OCI-LY7 (cell line): ENCODE data around the gene HABP4. TPM values are rescaled to one million over a fixed set of nuclear protein-coding genes. Genes with fewer than 3 reads are reported as not detected.
A peak's percentile ranks its signal among the peaks of the same experiment; 100 is the strongest.

Experiments
- BruUV-seq: library from RNA; stranded (reverse); fragments of 400-500 nt; replicated peaks from 2 replicates; lab custom pipeline; 2021; lab: Mats Ljungman, UMichigan
- CTCF ChIA-PET: fragments of 300-600 bp; sonication (Branson Sonifier 250); formaldehyde crosslinking; loops from one replicate; lab custom pipeline; 2022; ENCODE audit warnings: antibody characterized with exemption; ENCODE audit not compliant: unreplicated experiment; lab: Charles Lee
- POLR2A ChIA-PET: fragments of 300-600 bp; sonication (Branson Sonifier 250); formaldehyde crosslinking; loops from one replicate; lab custom pipeline; 2022; ENCODE audit warnings: antibody characterized with exemption; lab: Charles Lee
- DNase-seq: peaks from one replicate; pipeline ENCODE4 v3.0.0-alpha.2; 2015; ENCODE audit warnings: low spot score
- H2AFZ ChIP-seq: fragments of 200-600 bp; sonication (generic), shearing (Covaris generic); 2 replicates; pipeline ENCODE4 v1.6.1; 2014; ENCODE audit warnings: mild to moderate bottlenecking, antibody characterized with exemption, low read length, moderate library complexity
- H3K27ac ChIP-seq: fragments of 200-600 bp; sonication (generic); 2 replicates; pipeline ENCODE4 v1.5.1; 2014; ENCODE audit warnings: mixed run types, low read depth, mild to moderate bottlenecking, moderate library complexity, low read length, inconsistent platforms; ENCODE audit not compliant: poor library complexity, severe bottlenecking
- H3K36me3 ChIP-seq: fragments of 200-600 bp; sonication (generic); 2 replicates; pipeline ENCODE4 v1.6.1; 2014; ENCODE audit warnings: mild to moderate bottlenecking, antibody characterized with exemption, low read length, moderate library complexity, mixed read lengths; ENCODE audit not compliant: insufficient read depth
- H3K4me1 ChIP-seq: fragments of 200-600 bp; sonication (generic); 2 replicates; pipeline ENCODE4 v1.5.1; 2014; ENCODE audit warnings: mild to moderate bottlenecking, low read length; ENCODE audit not compliant: insufficient read depth, poor library complexity, severe bottlenecking
- H3K4me2 ChIP-seq: fragments of 200-600 bp; sonication (generic); 2 replicates; pipeline ENCODE4 v1.6.1; 2014; ENCODE audit warnings: mild to moderate bottlenecking, low read length
- H3K4me3 ChIP-seq: fragments of 200-600 bp; sonication (generic); 2 replicates; pipeline ENCODE4 v1.5.1; 2014; ENCODE audit warnings: mild to moderate bottlenecking, low read depth, low read length; ENCODE audit not compliant: poor library complexity, severe bottlenecking
- H3K79me2 ChIP-seq: fragments of 200-600 bp; sonication (generic); 2 replicates; pipeline ENCODE4 v1.6.1; 2016; ENCODE audit warnings: low read depth, mild to moderate bottlenecking, low read length, moderate library complexity, mixed read lengths; ENCODE audit not compliant: insufficient read depth
- H3K9me2 ChIP-seq: fragments of 200-600 bp; sonication (generic); 2 replicates; pipeline ENCODE4 v1.6.1; 2016; ENCODE audit warnings: mild to moderate bottlenecking, low read length, mixed read lengths; ENCODE audit not compliant: insufficient read depth
- H3K9me3 ChIP-seq: fragments of 200-600 bp; sonication (generic); 2 replicates; pipeline ENCODE4 v1.6.1; 2014; ENCODE audit warnings: mild to moderate bottlenecking, mixed run types, low read length, mixed read lengths
- H4K20me1 ChIP-seq: fragments of 200-600 bp; sonication (generic); 2 replicates; pipeline ENCODE4 v1.6.1; 2014; ENCODE audit warnings: mild to moderate bottlenecking, antibody characterized with exemption, low read length, moderate library complexity, mixed read lengths; ENCODE audit not compliant: insufficient read depth
- CTCF ChIP-seq: fragments of 200-600 bp; sonication (generic); conservative IDR thresholded peaks from 2 replicates; pipeline ENCODE4 v1.5.1; 2014; ENCODE audit warnings: mild to moderate bottlenecking, antibody characterized with exemption, low read length, moderate library complexity, mixed read lengths
- EZH2phosphoT487 ChIP-seq: fragments of 200-600 bp; sonication (generic); IDR thresholded peaks from 2 replicates; pipeline ENCODE4 v1.6.1; 2018; ENCODE audit warnings: low read depth, borderline replicate concordance, mild to moderate bottlenecking, mixed run types, antibody characterized with exemption, low read length, moderate library complexity, mixed read lengths
- intact Hi-C: fragments of 100-400 bp; cut with micrococcal nuclease; formaldehyde crosslinking; loops from one replicate; pipeline ENCODE4 v1.10.0; 2022; ENCODE audit not compliant: unreplicated experiment
- total RNA-seq, 2 experiments: library from RNA; depleted of rRNA in 1 of 2; stranded (reverse); fragments of >200 nt in 1 of 2; shearing (Covaris generic) in 1 of 2; gene quantifications; 2 replicates each; pipeline ENCODE4 v1.2.3, GENCODE V29; 2014 to 2022

HABP4 gene
- total RNA-seq, 2 experiments from 2014 or later, result 6.0 to 11.0 TPM

DNA sequence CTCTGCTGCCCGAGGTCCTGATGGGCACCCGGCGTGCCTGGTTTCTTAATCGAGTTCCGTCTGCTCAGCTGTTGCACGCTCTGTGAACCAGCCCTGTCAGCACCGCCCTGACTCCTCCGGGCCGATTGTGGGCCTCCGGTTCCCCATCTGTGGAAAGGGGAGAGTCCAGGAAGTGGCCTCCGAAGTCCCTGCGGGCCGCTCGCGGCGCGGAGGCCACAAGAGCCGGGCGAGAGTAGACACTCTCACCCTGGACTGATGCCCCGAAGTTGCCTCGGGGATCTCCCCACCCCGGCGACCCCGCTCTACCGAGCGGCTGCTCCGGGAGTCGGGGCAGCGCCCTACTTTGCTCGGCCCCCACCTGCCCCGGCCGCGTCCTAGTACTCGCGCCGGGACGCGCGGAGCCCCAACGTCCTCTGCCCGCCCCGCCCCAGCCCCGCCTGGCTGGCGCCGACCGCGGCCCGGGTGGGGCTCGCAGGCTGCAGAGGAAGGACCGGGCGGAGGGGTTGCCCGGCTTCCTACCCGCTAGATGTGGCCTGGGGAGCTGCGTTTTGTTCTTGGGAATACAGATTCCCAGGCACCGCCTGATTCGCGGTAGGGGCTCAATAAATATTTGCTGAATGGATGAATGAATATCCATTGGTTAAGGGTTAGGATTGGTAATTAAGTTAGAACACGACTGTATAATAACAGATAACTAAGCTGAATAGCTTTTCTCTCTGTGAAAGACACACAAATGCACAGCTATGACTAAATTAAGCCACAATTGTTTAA, 30.9 kb upstream of the HABP4 start:
- Histone ChIP-seq H3K4me2 (peak overlapping the region; percentile 86), H3K79me2 (peaks cover 47% of the 10 kb centered on the region), H3K4me1 (peaks cover 39% of the 10 kb centered on the region), H3K9me2 (no peaks in the 10 kb centered on the region), H3K9me3 (no peaks in the 10 kb centered on the region), H3K4me3 (peak overlapping the region; percentile 99), H3K27ac (peak overlapping the region; percentile 99), H3K36me3 (peaks cover 34% of the 10 kb centered on the region), H4K20me1 (peaks cover 7% of the 10 kb centered on the region), H2AFZ (peak overlapping the region; percentile 70)
- DNase-seq, result peak; percentile 85
- ChIA-PET CTCF (no interaction called here), POLR2A (interaction anchor here (0.5 to 1.1 kb wide), 4 partner anchors 13 to 1562 kb away, joined by 3 to 6 read pairs (median 4); no protein-coding TSS in a partner anchor)
- BruUV-seq, result no TSS peak
- intact Hi-C loops, result loop anchor here (2.0 to 10.0 kb wide), 3 partner anchors 32 to 1216 kb away; partner anchors contain the start of genes HABP4, NCBP1 and TSTD2
- TF ChIP-seq EZH2phosphoT487 (no peak), CTCF (no peak)

DNA sequence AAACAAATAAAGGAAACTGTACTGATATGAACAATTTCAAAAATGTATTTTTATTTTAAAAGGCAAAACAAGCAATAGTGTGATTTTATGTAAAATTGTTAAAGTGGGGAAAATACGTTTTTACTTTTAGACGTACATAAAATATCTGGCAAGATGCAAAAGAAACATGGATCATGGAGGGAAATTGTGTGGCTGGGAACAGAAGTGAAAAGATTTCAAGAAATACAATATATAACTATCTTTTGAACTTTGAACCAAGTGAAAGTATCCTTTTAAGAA, 30.3 kb upstream of the HABP4 start:
- peak overlapping the region; percentile 99 for H3K27ac ChIP-seq
- peak overlapping the region; percentile 70 for H2AFZ ChIP-seq
- CTCF ChIA-PET, result no interaction called here
- H3K9me3 ChIP-seq, result no peaks in the 10 kb centered on the region
- no peak for DNase-seq
- H3K4me1 ChIP-seq, result peaks cover 34% of the 10 kb centered on the region
- peak overlapping the region; percentile 99 for H3K4me3 ChIP-seq
- no peak for TF ChIP-seq EZH2phosphoT487
- no peak for TF ChIP-seq CTCF
- H4K20me1 ChIP-seq, result peaks cover 7% of the 10 kb centered on the region
- no peaks in the 10 kb centered on the region for H3K9me2 ChIP-seq
- POLR2A ChIA-PET, result interaction anchor here (0.6 to 1.1 kb wide), 3 partner anchors 13 to 46 kb away, joined by 3 to 6 read pairs (median 4); no protein-coding TSS in a partner anchor
- H3K36me3 ChIP-seq, result peaks cover 28% of the 10 kb centered on the region
- peak overlapping the region; percentile 86 for H3K4me2 ChIP-seq
- intact Hi-C loops, result loop anchor here (2.0 to 10.0 kb wide), 3 partner anchors 31 to 1215 kb away; partner anchors contain the start of genes HABP4, NCBP1 and TSTD2
- peaks cover 42% of the 10 kb centered on the region for H3K79me2 ChIP-seq
- BruUV-seq, result TSS peak; percentile 87
